ENCODE measurements around the gene KLF17. TPM values are rescaled to one million over a fixed set of nuclear protein-coding genes. Genes with fewer than 3 reads are reported as not detected.
"Not testable (repeated sequence)": the region's sequence is repeated elsewhere in the genome, so short reads cannot be mapped to it uniquely, and the experiment has no call there.

KLF17 gene
- total and polyA plus RNA-seq, 2 experiments from 2014 or later = not detected

GRCh38 chr1:44135886-44136285, 17.3 kb downstream of the KLF17 start (continued):
- no peak for TF ChIP-seq ZNF462 (CRISPR knock-in tag; IDR thresholded peaks at IDR 0.05)
- no peak for TF ChIP-seq STAT1 (IDR thresholded peaks at IDR 0.05; ENCODE audit: unreplicated experiment)
- no peak for TF ChIP-seq ZNF114 (CRISPR knock-in tag; IDR thresholded peaks at IDR 0.05)
- no peak for TF ChIP-seq CREB1 (CRISPR knock-in tag; IDR thresholded peaks at IDR 0.05; ENCODE audit: low read depth)
- no peak for TF ChIP-seq POLR2AphosphoS5 (IDR thresholded peaks at IDR 0.05; ENCODE audit: low read depth)
- no peak for TF ChIP-seq JUNB (IDR thresholded peaks at IDR 0.05; ENCODE audit: unreplicated experiment)
- no peak for TF ChIP-seq CTCF (conservative IDR thresholded peaks at IDR 0.05; ENCODE audit: low read depth in 2 of 2)

- no peak for TF ChIP-seq JUNB (IDR thresholded peaks at IDR 0.05; ENCODE audit: unreplicated experiment)
- H3K4me1 ChIP-seq (ENCODE audit: insufficient read depth) = no peaks in the 10 kb centered on the region
- DNase-seq (ENCODE audit: low spot score) (no peak), ATAC-seq (no peak)
- no peaks in the 10 kb centered on the region for H3K27me3 ChIP-seq (ENCODE audit: insufficient read depth)
- H3K27ac ChIP-seq (ENCODE audit: low read depth) = no peak overlapping the region
- H3K79me2 ChIP-seq (replicated peaks; ENCODE audit: insufficient read depth) = no peaks in the 10 kb centered on the region
- peaks cover 12% of the 10 kb centered on the region for H3K9me2 ChIP-seq (ENCODE audit: insufficient read depth)
- Mint-ChIP-seq H3K27ac (no peak overlapping the region), H3K4me3 (no peak overlapping the region), H3K4me1 (no peaks in the 10 kb centered on the region), H3K9me3 (no peaks in the 10 kb centered on the region), H3K27me3 (ENCODE audit: insufficient read depth, low read depth, poor library complexity) (peaks cover 4% of the 10 kb centered on the region), H3K36me3 (ENCODE audit: low read depth) (no peaks in the 10 kb centered on the region)
- no peaks in the 10 kb centered on the region for H4K20me1 ChIP-seq (replicated peaks; ENCODE audit: insufficient read depth)
- H3F3A ChIP-seq (replicated peaks; ENCODE audit: low read depth) = no peaks in the 10 kb centered on the region
- H2AFZ ChIP-seq = no peak overlapping the region
- no peak overlapping the region for H3K4me2 ChIP-seq
- no peak overlapping the region for H3K4me3 ChIP-seq
- H3K36me3 ChIP-seq (ENCODE audit: insufficient read depth) = no peaks in the 10 kb centered on the region
Observed at GRCh38 chr1:44138239-44138638, 19.6 kb downstream of the KLF17 start.

GRCh38 chr1:44139565-44139964, 20.9 kb downstream of the KLF17 start:
- H3K36me3 ChIP-seq (ENCODE audit: insufficient read depth); H3K9me3 Mint-ChIP-seq; H3F3A ChIP-seq (replicated peaks; ENCODE audit: low read depth); ATAC-seq; H4K20me1 ChIP-seq (replicated peaks; ENCODE audit: insufficient read depth); H3K4me1 ChIP-seq (ENCODE audit: insufficient read depth); DNase-seq (ENCODE audit: low spot score); H3K27ac ChIP-seq (ENCODE audit: low read depth); H3K4me3 Mint-ChIP-seq; H3K4me1 Mint-ChIP-seq; H3K4me2 ChIP-seq; H3K27ac Mint-ChIP-seq; H3K79me2 ChIP-seq (replicated peaks; ENCODE audit: insufficient read depth); H2AFZ ChIP-seq; H3K27me3 ChIP-seq (ENCODE audit: insufficient read depth); H3K4me3 ChIP-seq; H3K36me3 Mint-ChIP-seq (ENCODE audit: low read depth); H3K27me3 Mint-ChIP-seq (ENCODE audit: insufficient read depth, low read depth, poor library complexity): not testable (repeated sequence)
- peaks cover 12% of the 10 kb centered on the region; the same call in 1 of the 2 replicates for H3K9me2 ChIP-seq (ENCODE audit: insufficient read depth)

All from GM23338 (cell line).